HEK293T (cell line): Measurements from ENCODE around the gene SOX6.

Source experiments
- ELF4 ChIP-seq: fragments of 450-650 bp; IDR thresholded peaks from 2 replicates; pipeline ENCODE4 v1.6.1; 2017; ENCODE audit warnings: antibody characterized with exemption
- SP1 ChIP-seq: fragments of 450-650 bp; IDR thresholded peaks from 2 replicates; pipeline ENCODE4 v1.6.1; 2017

- TF ChIP-seq SP1 (no peak), ELF4 (no peak)
Observed at GRCh38 chr11:16359369-16359768, 3.0 kb upstream of the SOX6 start.
